Hepatic stellate cell (primary cell): ENCODE data around the gene GALNT14.
A peak's percentile ranks its signal among the peaks of the same experiment; 100 is the strongest.

Experiments
- DNase-seq: peaks from one replicate; pipeline ENCODE4 v3.0.0; 2011; ENCODE audit warnings: low spot score

Gene GALNT14

GRCh38 chr2:31008561-31009114 lies 129.6 kb downstream of the GALNT14 start:
- DNase-seq, result no peak

DNA sequence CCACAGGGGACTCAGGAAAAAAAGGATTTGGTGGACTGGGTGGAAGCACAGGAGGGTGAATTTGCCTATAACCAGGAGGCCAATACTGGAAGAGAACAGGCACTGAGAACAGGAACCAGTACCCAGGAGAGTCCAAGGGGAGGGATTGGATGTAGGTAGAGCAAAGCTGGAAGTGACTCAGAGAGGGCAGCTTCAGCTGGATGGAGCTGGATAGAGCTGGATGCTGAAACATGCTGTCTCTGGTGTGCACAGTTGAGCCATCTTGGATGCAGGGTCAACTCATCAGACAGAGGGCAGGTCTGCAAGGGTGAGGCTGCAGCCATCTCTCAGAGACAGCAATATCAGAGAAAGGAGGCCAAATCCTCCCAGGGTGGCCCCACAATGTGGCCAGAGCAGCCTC lies 134.0 kb downstream of the GALNT14 start:
- no peak for DNase-seq

- no peak for DNase-seq
Measured at GRCh38 chr2:31003749-31004148, 134.5 kb downstream of the GALNT14 start.

DNA sequence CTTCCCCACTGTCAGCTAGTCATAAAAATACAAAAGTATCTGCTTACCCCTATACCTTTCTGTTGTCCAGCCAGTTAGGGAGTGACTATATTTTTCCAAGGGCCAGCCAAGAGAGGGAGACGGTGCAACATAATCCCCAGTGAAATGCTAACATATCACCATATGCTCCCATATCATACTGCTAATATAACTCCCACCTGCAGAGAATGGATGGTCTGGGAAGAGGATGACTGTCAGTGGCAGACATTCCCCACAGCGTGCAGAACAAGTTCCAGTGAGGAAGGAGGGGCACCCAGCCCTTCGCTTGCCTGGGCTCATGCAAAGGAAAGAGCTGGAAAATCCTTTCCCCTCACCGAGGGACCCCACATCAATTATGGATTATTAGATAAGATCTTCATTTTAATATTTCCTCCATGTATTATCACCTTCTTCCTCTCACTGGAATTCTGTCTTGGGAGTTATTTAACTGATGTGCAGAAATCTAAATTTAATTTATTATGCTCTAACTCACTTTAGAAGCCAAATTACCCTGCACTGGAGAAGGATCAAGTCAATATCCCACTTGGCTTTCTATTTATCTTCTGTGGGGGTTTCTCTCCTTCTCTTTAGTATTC lies 135.6 kb downstream of the GALNT14 start:
- no peak for DNase-seq

DNA sequence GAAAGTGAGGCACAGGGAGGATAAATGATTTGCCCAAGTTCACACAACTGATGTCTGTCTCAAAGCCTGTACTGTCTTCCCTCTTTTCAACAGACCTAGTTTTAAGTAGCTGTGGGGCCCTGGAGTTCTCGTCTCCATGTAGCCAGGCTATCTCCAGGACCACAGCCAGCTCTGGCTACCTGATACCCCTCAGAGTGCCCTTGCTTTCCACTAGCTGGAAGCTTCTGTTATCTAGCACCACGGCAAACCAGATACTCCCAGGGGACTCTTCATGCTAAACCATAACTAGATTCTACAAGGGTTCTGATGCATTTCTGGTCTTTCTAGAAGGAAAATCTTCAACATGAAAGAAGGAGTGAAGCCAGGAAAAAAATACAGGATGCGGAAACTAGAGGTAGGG lies 137.3 kb downstream of the GALNT14 start:
- no peak for DNase-seq

GRCh38 chr2:30998672-30999071 lies 139.6 kb downstream of the GALNT14 start:
- no peak for DNase-seq

- DNase-seq, result no peak
Measured at GRCh38 chr2:30997979-30998378, 140.3 kb downstream of the GALNT14 start.

- no peak for DNase-seq
Measured at GRCh38 chr2:30994227-30995056, 143.8 kb downstream of the GALNT14 start.

DNA sequence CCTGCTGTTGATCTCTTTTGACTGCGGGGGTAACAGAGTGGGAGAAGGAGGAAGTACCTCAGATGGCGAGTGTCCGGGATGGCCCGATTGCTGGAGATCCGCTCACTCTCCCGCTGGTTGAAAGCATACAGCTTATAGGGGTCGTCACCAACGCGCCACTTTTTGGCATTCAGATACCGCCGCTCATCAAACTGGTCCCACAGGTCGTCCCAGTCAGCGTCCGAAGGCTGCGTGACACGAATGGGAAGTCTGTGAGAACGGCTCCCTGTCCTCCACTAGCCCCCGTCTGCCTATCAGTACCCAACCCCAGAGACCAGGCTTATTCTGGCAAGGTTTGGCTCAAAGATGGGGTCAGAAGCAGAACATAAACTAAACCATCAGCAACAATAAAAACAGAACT lies 145.5 kb downstream of the GALNT14 start:
- no peak for DNase-seq

- DNase-seq, result no peak
Measured at GRCh38 chr2:30990671-30991070, 147.6 kb downstream of the GALNT14 start.

DNA sequence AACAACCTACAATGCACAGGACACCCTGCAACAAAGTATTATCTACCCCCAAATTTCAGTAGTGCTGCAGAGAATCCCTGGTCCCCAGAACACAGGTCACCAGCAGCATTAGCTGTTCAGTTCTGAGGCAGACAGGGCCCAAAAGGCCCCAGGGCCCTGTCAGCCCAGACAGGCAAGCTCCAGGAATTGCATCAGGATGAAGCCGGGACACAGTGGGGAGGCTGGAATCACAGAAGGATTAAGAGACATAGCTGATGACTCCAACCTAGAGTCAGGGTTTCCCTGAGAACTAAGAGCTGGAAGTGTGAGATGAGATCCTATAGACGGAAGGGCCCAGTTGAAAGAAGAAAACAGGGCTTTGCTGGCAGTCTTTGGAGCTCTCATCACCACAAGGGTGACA lies 148.1 kb downstream of the GALNT14 start:
- no peak for DNase-seq

- no peak for DNase-seq
Measured at GRCh38 chr2:30989746-30990145, 148.5 kb downstream of the GALNT14 start.

- DNase-seq, result no peak
Measured at GRCh38 chr2:30987566-30987965, 150.7 kb downstream of the GALNT14 start.

GRCh38 chr2:30986231-30986580 lies 152.0 kb downstream of the GALNT14 start:
- no peak for DNase-seq

GRCh38 chr2:30985493-30986230 lies 152.6 kb downstream of the GALNT14 start:
- no peak for DNase-seq

- DNase-seq, result no peak
Measured at GRCh38 chr2:30984148-30984547, 154.1 kb downstream of the GALNT14 start.

- no peak for DNase-seq
Measured at GRCh38 chr2:30981510-30981909, 156.7 kb downstream of the GALNT14 start.

- no peak for DNase-seq
Measured at GRCh38 chr2:30981096-30981495, 157.1 kb downstream of the GALNT14 start.

DNA sequence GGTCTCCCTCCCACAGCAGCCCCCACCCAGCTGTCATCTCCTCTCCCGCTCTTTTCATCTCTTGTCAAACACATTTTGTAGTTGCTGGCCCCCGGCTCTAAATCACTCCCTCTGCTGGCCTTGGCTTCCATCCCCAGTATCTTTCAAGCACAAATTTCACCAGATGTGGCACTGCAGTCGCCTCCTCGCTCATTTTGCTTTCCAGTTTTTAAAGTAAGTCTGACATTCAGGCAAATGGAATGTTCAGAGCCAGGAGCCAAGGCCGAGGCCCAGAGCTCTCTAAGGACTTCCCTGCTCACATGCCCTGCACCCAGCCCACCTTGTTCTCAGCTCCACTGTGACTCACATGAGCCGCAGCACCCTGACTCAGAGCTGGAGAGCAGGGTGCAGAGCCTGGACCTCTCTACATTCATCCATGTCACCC lies 158.4 kb downstream of the GALNT14 start:
- DNase-seq, result peak; percentile 19

DNA sequence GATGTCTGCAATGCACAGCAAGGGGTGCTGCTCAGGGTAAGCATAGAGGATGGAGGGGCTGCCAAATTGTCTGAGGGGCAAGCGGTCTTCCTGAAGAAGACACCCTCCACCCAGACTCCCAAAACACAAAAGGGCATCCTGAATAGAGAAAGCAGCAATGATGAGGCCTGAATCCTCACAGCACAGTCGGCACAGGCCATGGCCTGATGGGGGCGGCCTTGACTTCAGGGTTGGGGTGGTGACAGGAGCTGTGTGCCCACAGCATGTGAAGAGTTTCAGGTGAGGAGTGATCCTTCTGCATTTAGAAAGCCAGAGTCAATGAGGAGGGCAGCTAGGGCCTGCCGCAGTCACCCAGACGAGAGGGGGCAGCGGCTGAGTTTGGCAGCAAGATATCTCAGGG lies 159.4 kb downstream of the GALNT14 start:
- DNase-seq, result no peak

GRCh38 chr2:30978044-30978443 lies 160.2 kb downstream of the GALNT14 start:
- no peak for DNase-seq

GRCh38 chr2:30975156-30975555 lies 163.1 kb downstream of the GALNT14 start:
- DNase-seq, result no peak

GRCh38 chr2:30974554-30974953 lies 163.7 kb downstream of the GALNT14 start:
- no peak for DNase-seq
